Adrenal gland (tissue), 12 donors: ENCODE measurements around the gene SZT2. TPM values are rescaled to one million over a fixed set of nuclear protein-coding genes. Genes with fewer than 3 reads are reported as not detected.
A peak's percentile ranks its signal among the peaks of the same experiment; 100 is the strongest.
"Not testable (repeated sequence)": the region's sequence is repeated elsewhere in the genome, so short reads cannot be mapped to it uniquely, and the experiment has no call there.

ENCODE experiments used
- DNase-seq, 7 donors: peaks; one replicate each; pipeline ENCODE4 v3.0.0-alpha.2; 2019 to 2020
- H3K27ac ChIP-seq, 5 donors: fragments of 200-600 bp; sonication (generic) in 4 of 5; 1 replicate in 3 of 5; 2 replicates in 2 of 5; pipeline versions ENCODE4 v1.5.1 to v1.8.0; 2016 to 2020; ENCODE audit warnings: mild to moderate bottlenecking in 1 of 5
- H3K27me3 ChIP-seq: fragments of 200-600 bp; 2 replicates; pipeline ENCODE4 v1.8.0; 2021
- H3K36me3 ChIP-seq, 2 donors: fragments of 200-600 bp; replicated peaks in 1 of 2; 1 replicate in 1 of 2; 2 replicates in 1 of 2; pipeline versions ENCODE4 v1.5.1 to v1.8.0; 2018 to 2022
- H3K4me1 ChIP-seq, 2 donors: fragments of 200-600 bp; replicated peaks in 1 of 2; 1 replicate in 1 of 2; 2 replicates in 1 of 2; pipeline versions ENCODE4 v1.5.1 to v1.8.0; 2018 to 2021
- H3K4me3 ChIP-seq, 4 donors: fragments of 200-600 bp; sonication (generic) in 3 of 4; one replicate each; pipeline ENCODE4 v1.5.1; 2016 to 2018
- H3K9me3 ChIP-seq, 3 donors: fragments of 200-600 bp; sonication (generic) in 1 of 3; replicated peaks in 1 of 3; 1 replicate in 2 of 3; 2 replicates in 1 of 3; pipeline versions ENCODE4 v1.5.1 to v1.8.0; 2016 to 2021
- CTCF ChIP-seq, 6 experiments: fragments of 450-650 bp in 4 of 6; fragments of 200-600 bp in 2 of 6; sonication (generic) in 1 of 6; IDR thresholded peaks; 1 replicate in 5 of 6; 2 replicates in 1 of 6; pipeline versions ENCODE4 v1.5.1 to v1.8.0; 2016 to 2021; ENCODE audit warnings: antibody characterized with exemption in 6 of 6, mild to moderate bottlenecking in 2 of 6, moderate library complexity in 1 of 6
- POLR2A ChIP-seq, 2 donors: fragments of 450-650 bp; IDR thresholded peaks; one replicate each; pipeline ENCODE4 v1.6.1; 2017; ENCODE audit warnings: antibody characterized with exemption in 2 of 2, mild to moderate bottlenecking in 2 of 2, moderate library complexity in 1 of 2
- WGBS, 4 donors: extraction: QIAGEN DNeasy Blood & Tissue Kit in 2 of 4; methylation state at CpG; one replicate each; pipeline versions ENCODE4 v1.1.5 to v1.1.7; 2013 to 2017; 5-methylcytosine and 5-hydroxymethylcytosine counted together
- intact Hi-C, 2 donors: fragments of 100-400 bp; cut with DNase I; formaldehyde crosslinking; loops; one replicate each; pipeline versions ENCODE4 v1.14.1 to v1.15.0; 2022 to 2023
- polyA plus RNA-seq, 3 donors: library from polyadenylated mRNA; stranded (reverse); fragments of 200-250 nt in 2 of 3; fragments of 350-450 nt in 1 of 3; fragmentation: Illumina TruSeq in 1 of 3; extraction: RNeasy Lipid Tissue Mini Kit (QIAGEN cat#74804) in 1 of 3; gene quantifications; one replicate each; pipeline ENCODE4 v1.2.3, GENCODE V29; 2013 to 2014
- total RNA-seq, 9 donors: library from RNA; depleted of rRNA in 4 of 9; stranded (reverse); fragments of >200 nt in 4 of 9; fragments of 120-200 nt in 1 of 9; fragmentation: NEBNext Ultra II Directional in 1 of 9; extraction: Animal tissue kit (Norgen Biotek cat#: 25700) in 1 of 9; gene quantifications; one replicate each; pipeline versions ENCODE4 v1.1.0 to v1.2.4, GENCODE V29; 2013 to 2023
- donor health status: healthy with polysubstance abuse.
- donor health status: Bipolar disorder and iron deficiency.
- donor health status: DM: yes; HTN: yes; CAD: no.
- donor health status: DM: no; HTN: no; CAD: no.
- donor health status: DM: no; HTN: no; CAD: no.
- donor health status: DM: yes; HTN: yes; CAD: no.

The SZT2 gene
- total and polyA plus RNA-seq, 12 donors, result 12.2 to 106 (median 34.7) TPM

- H3K27ac ChIP-seq, result no peak overlapping the region
- 73 to 88% (median 85%) methylated on average over 3 of the region's 3 CpGs for WGBS, 4 donors
- H3K27me3 ChIP-seq, result no peaks in the 10 kb centered on the region
- H3K4me3 ChIP-seq, result no peak overlapping the region
- peaks cover 16 to 25% of the 10 kb centered on the region in 2 donors for H3K4me1 ChIP-seq
- H3K9me3 ChIP-seq, result no peaks in the 10 kb centered on the region
- TF ChIP-seq POLR2A (IDR thresholded peaks at IDR 0.05) (no peak), CTCF (IDR thresholded peaks at IDR 0.05) (no peak)
- H3K36me3 ChIP-seq, result peaks cover 0 to 12% of the 10 kb centered on the region in 2 donors
- intact Hi-C loops, result no loop called here
- no peak for DNase-seq
Observed at GRCh38 chr1:43392702-43393101, 3.0 kb downstream of the SZT2 start.

GRCh38 chr1:43395523-43395922 lies 5.8 kb downstream of the SZT2 start:
- TF ChIP-seq POLR2A (IDR thresholded peaks at IDR 0.05) (no peak), CTCF (IDR thresholded peaks at IDR 0.05) (no peak)
- no peaks in the 10 kb centered on the region for H3K27me3 ChIP-seq
- intact Hi-C loops, result no loop called here

GRCh38 chr1:43396059-43396458 lies 6.4 kb downstream of the SZT2 start:
- H3K4me1 ChIP-seq, result peaks cover 5 to 15% of the 10 kb centered on the region in 2 donors
- intact Hi-C loops, result no loop called here
- H3K9me3 ChIP-seq, result no peaks in the 10 kb centered on the region
- H3K27ac ChIP-seq, result no peak overlapping the region
- no peak for DNase-seq
- WGBS, 4 donors, result 55 to 75% (median 68%) methylated on average over 1 of the region's 1 CpG
- H3K4me3 ChIP-seq, result no peak overlapping the region
- no peak for TF ChIP-seq POLR2A (IDR thresholded peaks at IDR 0.05)
- TF ChIP-seq CTCF (IDR thresholded peaks at IDR 0.05), result no peak
- no peaks in the 10 kb centered on the region for H3K27me3 ChIP-seq
- peaks cover 0 to 12% of the 10 kb centered on the region in 2 donors for H3K36me3 ChIP-seq

More at GRCh38 chr1:43395523-43395922, 5.8 kb downstream of the SZT2 start:
- WGBS, 4 donors, result 93 to 98% (median 93%) methylated on average over 4 of the region's 4 CpGs
- Histone ChIP-seq H3K4me1 (peaks cover 8 to 15% of the 10 kb centered on the region in 2 donors), H3K27ac (no peak overlapping the region), H3K4me3 (no peak overlapping the region), H3K36me3 (peaks cover 0 to 12% of the 10 kb centered on the region in 2 donors), H3K9me3 (no peaks in the 10 kb centered on the region)
- DNase-seq, result no peak

- TF ChIP-seq CTCF (IDR thresholded peaks at IDR 0.05) (no peak), POLR2A (IDR thresholded peaks at IDR 0.05) (no peak)
- Histone ChIP-seq H3K4me1 (peaks cover 5 to 23% of the 10 kb centered on the region in 2 donors), H3K27me3 (no peaks in the 10 kb centered on the region), H3K36me3 (peaks cover 0 to 15% of the 10 kb centered on the region in 2 donors), H3K27ac (no peak overlapping the region), H3K4me3 (no peak overlapping the region), H3K9me3 (no peaks in the 10 kb centered on the region)
- intact Hi-C loops, result no loop called here
- DNase-seq, result no peak
- WGBS, 4 donors, result 92 to 98% (median 96%) methylated on average over 3 of the region's 3 CpGs
Observed at GRCh38 chr1:43398227-43398626, 8.5 kb downstream of the SZT2 start.

GRCh38 chr1:43400441-43400840 lies 10.7 kb downstream of the SZT2 start:
- peaks cover 12 to 33% of the 10 kb centered on the region in 2 donors for H3K4me1 ChIP-seq
- H3K9me3 ChIP-seq, H3K27ac ChIP-seq, H3K4me3 ChIP-seq, intact Hi-C loops, H3K27me3 ChIP-seq: not testable (repeated sequence)
- DNase-seq, result peak in 5 of 7 donors; percentile 50 to 69 (median 60)
- peaks cover 0 to 36% of the 10 kb centered on the region in 2 donors for H3K36me3 ChIP-seq
- WGBS, 4 donors, result 63 to 70% (median 67%) methylated on average over 9 of the region's 9 CpGs
